HG03354 (cell line): ENCODE results near the gene NR1H3.

ENCODE experiments used
- ATAC-seq: cut with Tn5 transposase; IDR thresholded peaks from one replicate; pipeline ENCODE4 v1.9.1; 2021; ENCODE audit warnings: mild to moderate bottlenecking; ENCODE audit not compliant: unreplicated experiment, poor library complexity, severe bottlenecking

The NR1H3 gene

GRCh38 chr11:47267876-47268275 is 10.1 kb downstream of the NR1H3 start:
- ATAC-seq = no peak

GRCh38 chr11:47268448-47269001 is 10.7 kb downstream of the NR1H3 start:
- no peak for ATAC-seq

GRCh38 chr11:47269002-47269828 is 11.4 kb downstream of the NR1H3 start:
- ATAC-seq = peak; percentile 56

- peak; percentile 77 for ATAC-seq
Observed at GRCh38 chr11:47269829-47270305, 12.1 kb downstream of the NR1H3 start, which contains the start of gene MADD. TSS of gene MADD (plus strand) at chr11:47270133.

GRCh38 chr11:47270331-47271271 is 12.8 kb downstream of the NR1H3 start:
- no peak for ATAC-seq

GRCh38 chr11:47271328-47271727 is 13.5 kb downstream of the NR1H3 start:
- no peak for ATAC-seq

GRCh38 chr11:47271961-47272661 is 14.3 kb downstream of the NR1H3 start:
- no peak for ATAC-seq

- no peak for ATAC-seq
Observed at GRCh38 chr11:47272706-47273105, 14.9 kb downstream of the NR1H3 start.

- ATAC-seq = no peak
Observed at GRCh38 chr11:47274495-47275235, 16.9 kb downstream of the NR1H3 start.

GRCh38 chr11:47276923-47277322 is 19.1 kb downstream of the NR1H3 start:
- no peak for ATAC-seq

GRCh38 chr11:47278058-47278457 is 20.3 kb downstream of the NR1H3 start:
- ATAC-seq = no peak

- ATAC-seq = no peak
Observed at GRCh38 chr11:47278769-47279168, 21.0 kb downstream of the NR1H3 start.

GRCh38 chr11:47280099-47280498 is 22.3 kb downstream of the NR1H3 start:
- ATAC-seq = no peak

GRCh38 chr11:47280860-47281259 is 23.1 kb downstream of the NR1H3 start:
- ATAC-seq = no peak

- no peak for ATAC-seq
Observed at GRCh38 chr11:47282462-47282861, 24.7 kb downstream of the NR1H3 start.

- no peak for ATAC-seq
Observed at GRCh38 chr11:47284151-47284550, 26.4 kb downstream of the NR1H3 start.

GRCh38 chr11:47285969-47286770 is 28.4 kb downstream of the NR1H3 start:
- ATAC-seq = no peak

GRCh38 chr11:47288066-47288465 is 30.3 kb downstream of the NR1H3 start:
- no peak for ATAC-seq
